Mammary epithelial cell (primary cell): ENCODE measurements around the gene CPN1.

Experiments used
- CTCF ChIP-seq, 2 donors: IDR thresholded peaks in 1 of 2; conservative IDR thresholded peaks in 1 of 2; 2 replicates each; pipeline ENCODE4 v1.5.1; 2011 to 2012; ENCODE audit warnings: inconsistent platforms in 2 of 2, low read length in 2 of 2, mild to moderate bottlenecking in 2 of 2, control low read depth in 1 of 2, low read depth in 1 of 2; ENCODE audit not compliant: insufficient read depth in 1 of 2; ENCODE audit errors: extremely low read depth in 1 of 2
- EZH2 ChIP-seq: IDR thresholded peaks from 2 replicates; pipeline ENCODE4 v1.6.1; 2012; ENCODE audit warnings: low read length, inconsistent platforms, borderline replicate concordance

GRCh38 chr10:100036850-100037249 is 44.8 kb downstream of the CPN1 start:
- TF ChIP-seq CTCF (conservative IDR thresholded peaks at IDR 0.05 in 1 of 2, IDR thresholded peaks at IDR 0.05 in 1 of 2; ENCODE audit: extremely low read depth in 1 of 2, insufficient read depth in 1 of 2, low read depth in 1 of 2, low read length in 2 of 2) (no peak), EZH2 (no peak)
